IPS DF 4.7 (cell line): Measurements from ENCODE around the gene ZNF672.

Experiments used
- DNase-seq: peaks from one replicate; pipeline ENCODE4 v3.0.0-alpha.2; 2013; ENCODE audit warnings: low spot score; ENCODE audit errors: extremely low read depth

The ZNF672 gene

GRCh38 chr1:248831842-248832241 is 6.2 kb upstream of the ZNF672 start:
- no peak for DNase-seq

- no peak for DNase-seq
Observed at GRCh38 chr1:248834343-248834940, 3.6 kb upstream of the ZNF672 start.

DNA sequence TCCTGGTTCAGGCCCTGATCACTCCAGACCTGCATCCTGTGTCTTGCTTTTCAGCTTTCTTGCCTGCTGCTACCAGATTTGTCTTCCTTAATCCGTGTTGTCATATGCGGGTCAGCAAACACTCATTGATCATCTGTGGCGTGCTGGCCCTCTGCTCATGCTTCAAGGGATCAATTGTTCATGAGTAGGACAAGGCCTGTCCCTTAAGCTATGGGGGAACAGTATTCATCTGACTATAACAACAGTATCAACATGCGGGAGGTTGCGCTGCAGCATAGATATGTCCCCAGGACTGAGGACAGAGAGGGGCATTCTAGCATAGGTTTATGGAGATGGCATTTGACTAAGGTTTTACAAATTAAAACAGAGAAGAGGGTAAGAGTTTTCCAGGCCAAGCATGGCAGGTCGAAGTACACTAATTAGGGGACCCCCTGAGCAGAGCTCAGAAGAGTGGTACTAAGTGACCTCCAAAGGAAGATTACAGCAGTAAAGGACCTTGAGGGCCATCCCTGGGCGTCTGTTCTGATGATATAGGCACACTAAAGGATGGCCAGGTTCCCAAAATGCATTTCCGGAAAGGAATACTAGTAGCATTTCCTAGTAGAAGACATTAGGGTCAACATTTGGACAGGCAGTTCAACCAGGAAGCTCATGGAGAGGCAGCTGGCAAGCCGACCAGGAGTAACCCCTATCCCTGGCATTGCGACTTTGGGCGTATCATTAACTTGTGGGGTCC is 811 bp upstream of the ZNF672 start:
- no peak for DNase-seq

- DNase-seq, result no peak
Observed at GRCh38 chr1:248838357-248839167, 538 bp downstream of the ZNF672 start.

DNA sequence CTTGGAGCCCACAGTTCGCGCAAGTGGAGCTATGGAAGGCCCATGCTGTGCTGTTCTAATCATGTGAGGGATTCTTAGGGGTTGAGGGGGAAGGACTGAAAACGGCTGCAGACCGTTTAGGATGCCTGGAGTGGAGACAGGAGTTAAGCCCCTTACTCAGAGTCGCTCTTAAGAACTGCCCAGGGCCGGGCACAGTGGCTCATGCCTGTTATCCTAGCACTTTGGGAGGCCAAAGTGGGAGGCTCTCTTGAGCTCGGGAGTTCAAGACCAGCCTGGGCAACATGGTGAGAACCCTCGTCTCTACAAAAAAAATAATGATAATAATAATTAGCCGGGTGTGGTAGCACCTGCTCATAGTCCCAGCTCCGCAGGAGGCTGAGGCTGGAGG is 1.1 kb downstream of the ZNF672 start:
- DNase-seq, result no peak

DNA sequence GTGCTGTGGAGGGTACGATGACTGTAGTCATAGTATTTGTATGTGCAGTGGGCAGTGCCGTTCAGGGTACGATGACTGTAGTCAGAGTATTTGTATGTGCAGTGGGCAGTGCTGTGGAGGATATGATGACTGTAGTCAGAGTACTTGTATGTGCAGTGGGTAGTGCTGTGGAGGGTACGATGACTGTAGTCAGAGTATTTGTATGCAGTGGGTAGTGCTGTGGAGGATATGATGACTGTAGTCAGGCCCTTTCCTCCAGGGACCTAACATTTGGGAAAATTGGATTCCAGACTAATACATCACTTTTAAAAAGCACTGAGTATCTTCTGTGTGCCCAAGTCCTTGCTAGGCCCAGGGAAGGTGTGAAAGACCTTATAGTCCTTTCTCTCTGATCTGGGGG is 2.9 kb downstream of the ZNF672 start:
- DNase-seq, result no peak

- DNase-seq, result no peak
Observed at GRCh38 chr1:248841702-248842395, 3.8 kb downstream of the ZNF672 start.

GRCh38 chr1:248842781-248843331 is 4.8 kb downstream of the ZNF672 start:
- DNase-seq, result no peak

DNA sequence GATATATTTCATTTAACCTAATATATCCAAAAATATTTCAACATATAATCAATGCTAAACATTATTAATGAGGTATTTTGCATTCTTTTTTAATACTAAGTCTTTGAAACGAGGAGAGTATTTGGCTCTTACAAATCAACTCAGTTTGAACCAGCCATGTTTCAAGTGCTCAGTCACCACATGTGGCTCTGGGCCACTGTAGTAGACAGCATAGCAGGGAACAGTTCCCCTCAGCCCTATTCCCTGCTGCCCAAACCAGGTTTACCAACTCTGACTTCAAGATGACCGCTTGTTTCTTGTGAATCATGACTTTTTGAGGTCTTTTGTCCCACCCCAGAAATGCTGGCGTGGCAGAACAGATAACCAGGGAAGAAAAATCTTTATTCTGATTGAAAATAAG is 5.7 kb downstream of the ZNF672 start:
- no peak for DNase-seq

DNA sequence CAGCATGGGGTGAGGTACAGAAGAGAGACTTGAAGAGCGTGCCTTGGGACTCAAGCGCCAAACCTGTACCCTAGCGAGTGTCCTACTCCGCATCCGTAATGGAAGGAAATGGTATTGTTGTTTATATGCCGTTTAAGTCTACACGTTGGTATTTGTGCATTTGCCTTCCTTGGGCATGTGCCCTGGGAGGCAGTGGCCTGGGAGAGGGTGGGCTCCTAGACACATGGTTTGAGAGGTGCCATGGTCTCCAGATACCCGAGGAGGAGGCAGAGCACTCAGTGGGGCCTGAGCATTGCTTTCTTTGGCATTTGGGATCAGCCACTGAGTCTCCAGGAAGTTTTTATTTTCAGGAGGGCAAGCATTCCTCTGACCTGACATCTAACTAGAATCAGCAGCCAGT is 6.5 kb downstream of the ZNF672 start:
- no peak for DNase-seq

DNA sequence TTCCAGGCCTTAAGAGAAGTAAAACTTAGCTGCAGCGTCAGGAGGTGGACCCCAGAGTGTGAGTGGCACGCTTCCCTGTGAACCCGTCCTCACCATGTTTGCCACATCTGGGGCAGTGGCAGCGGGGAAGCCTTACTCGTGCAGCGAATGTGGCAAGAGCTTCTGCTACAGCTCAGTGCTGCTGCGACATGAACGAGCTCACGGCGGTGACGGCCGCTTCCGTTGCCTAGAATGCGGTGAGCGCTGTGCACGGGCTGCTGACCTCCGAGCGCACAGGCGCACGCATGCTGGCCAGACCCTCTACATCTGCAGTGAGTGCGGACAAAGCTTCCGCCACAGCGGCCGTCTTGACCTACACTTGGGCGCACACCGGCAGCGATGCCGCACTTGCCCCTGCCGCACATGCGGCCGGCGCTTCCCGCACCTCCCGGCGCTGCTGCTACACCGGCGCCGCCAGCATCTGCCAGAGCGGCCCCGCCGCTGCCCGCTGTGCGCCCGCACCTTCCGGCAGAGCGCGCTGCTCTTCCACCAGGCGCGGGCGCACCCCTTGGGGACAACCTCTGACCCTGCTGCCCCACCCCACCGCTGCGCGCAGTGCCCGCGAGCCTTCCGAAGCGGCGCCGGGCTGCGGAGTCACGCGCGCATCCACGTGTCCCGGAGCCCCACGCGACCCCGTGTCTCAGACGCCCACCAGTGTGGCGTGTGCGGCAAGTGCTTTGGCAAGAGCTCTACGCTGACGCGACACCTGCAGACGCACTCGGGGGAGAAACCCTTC is 9.3 kb downstream of the ZNF672 start:
- no peak for DNase-seq

GRCh38 chr1:248847956-248848561 is 10.0 kb downstream of the ZNF672 start:
- DNase-seq, result no peak

GRCh38 chr1:248848602-248849001 is 10.6 kb downstream of the ZNF672 start:
- no peak for DNase-seq

GRCh38 chr1:248849152-248849551 is 11.1 kb downstream of the ZNF672 start:
- no peak for DNase-seq

GRCh38 chr1:248849637-248850036 is 11.6 kb downstream of the ZNF672 start:
- DNase-seq, result no peak

DNA sequence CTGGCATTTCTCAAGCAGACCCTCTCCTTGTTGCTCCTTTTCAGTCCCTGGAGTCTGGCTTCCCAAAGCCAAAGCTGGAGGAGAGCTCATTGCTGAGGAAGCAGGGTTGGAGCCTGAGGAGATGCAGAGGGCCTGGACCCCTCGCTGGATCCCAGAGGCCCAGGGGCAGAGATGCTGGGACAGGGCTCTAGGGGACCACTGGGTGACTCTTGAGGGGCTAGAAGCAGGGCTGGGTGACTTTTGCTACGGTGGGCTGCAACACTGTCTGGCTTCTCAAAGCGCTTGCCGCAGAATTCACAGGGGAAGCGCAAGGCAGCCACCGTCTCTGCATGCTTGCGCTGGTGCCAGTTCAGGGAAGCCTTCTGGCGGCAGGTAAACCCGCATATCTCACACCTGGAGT is 12.1 kb downstream of the ZNF672 start:
- DNase-seq, result no peak

DNA sequence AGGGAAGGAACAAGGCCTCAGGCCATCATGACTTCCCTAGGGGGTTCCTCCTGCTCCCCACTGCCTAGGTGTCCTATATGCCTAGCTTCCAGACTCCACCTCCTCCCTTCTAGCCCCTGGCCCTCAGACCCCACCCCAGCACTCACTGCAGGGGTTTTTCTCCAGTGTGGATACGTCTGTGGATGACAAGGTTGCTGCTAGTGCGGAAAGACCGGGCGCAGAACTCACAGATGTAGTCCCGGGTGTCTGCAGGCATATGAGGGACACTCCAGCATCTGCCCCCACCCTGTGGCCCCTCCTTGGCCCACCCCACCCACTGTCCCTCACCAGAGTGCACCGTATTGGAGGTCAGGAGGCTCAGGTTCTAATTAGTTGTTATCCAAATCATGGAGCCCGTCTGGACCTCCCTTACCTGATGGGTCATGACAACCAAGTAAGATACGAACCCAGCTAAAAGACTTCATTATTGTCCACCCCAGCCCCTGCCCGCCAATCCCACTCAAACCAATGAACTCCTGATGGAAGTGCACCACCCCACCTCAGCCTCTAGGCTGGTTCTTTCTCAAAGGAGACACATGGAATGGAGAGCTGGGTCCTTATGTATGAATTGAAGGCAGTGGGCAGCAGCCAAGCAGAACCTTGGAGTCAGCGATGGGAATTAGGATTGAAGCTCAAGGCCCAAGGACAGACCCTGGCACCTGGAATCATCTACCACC is 12.7 kb downstream of the ZNF672 start:
- no peak for DNase-seq

DNA sequence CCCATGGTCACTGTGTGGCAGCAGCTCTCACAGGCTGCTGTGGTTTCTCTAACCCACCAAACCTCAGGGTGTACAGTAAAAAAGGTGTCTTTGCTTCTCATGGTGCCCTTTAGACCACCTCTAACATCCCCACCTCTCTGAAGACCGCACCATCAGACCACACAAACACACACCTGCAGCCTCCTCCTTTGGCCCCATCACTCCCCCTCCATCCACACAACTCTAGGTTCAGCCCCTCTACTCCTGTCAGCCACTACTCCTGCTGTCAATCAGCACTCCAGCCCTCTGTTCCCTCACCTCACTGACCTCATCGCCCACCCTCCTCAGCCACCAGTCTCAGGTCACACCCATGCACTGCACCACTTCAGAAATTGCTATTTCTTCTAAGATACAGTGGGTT is 13.4 kb downstream of the ZNF672 start:
- no peak for DNase-seq

DNA sequence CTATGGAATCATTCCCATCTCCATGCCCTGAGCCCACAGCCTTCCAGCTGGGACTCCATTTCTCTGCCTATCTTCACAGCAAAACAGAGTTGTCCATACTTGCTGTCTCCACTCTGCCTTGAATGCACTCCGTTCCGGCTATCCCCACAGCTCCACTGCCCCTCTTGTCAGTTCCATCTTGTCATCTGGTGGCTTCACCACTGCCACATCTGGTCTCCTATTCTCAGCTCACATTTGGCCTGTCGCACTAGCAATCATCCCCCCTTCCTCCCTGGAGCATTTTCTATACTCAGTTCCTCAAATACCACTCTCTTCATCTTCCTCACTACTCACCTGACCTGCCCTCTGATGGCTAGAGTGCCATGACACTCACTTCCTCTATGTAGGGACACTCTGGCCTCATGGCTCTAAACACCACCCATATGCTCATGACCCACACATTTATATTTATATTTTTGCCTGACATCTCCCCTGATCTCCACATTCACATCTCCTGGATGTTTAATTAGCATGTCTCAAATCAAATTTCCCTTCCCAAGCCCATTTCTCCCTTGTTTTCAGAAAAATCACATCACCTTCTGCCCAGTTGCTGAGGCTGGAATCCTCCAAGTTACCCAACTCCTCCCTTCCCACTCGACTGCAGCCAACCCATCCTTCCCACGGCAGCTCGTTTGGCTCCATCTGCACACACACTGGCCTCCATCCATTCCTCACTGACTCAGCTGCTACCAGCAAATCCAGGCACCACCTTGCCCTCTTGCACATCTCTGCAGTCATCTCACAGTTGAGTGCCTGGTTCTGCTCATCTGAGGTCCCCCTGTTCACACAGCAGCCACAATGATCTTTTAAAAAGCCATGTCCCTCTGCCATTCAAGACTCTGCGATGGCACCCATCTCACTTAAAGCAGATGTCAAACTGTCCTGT is 14.7 kb downstream of the ZNF672 start:
- DNase-seq, result no peak
